ENCODE data around the gene VAMP7. TPM values are rescaled to one million over a fixed set of nuclear protein-coding genes. Genes with fewer than 3 reads are reported as not detected.
A peak's percentile ranks its signal among the peaks of the same experiment; 100 is the strongest.
"Not testable (repeated sequence)": the region's sequence is repeated elsewhere in the genome, so short reads cannot be mapped to it uniquely, and the experiment has no call there.

The VAMP7 gene, protein sequence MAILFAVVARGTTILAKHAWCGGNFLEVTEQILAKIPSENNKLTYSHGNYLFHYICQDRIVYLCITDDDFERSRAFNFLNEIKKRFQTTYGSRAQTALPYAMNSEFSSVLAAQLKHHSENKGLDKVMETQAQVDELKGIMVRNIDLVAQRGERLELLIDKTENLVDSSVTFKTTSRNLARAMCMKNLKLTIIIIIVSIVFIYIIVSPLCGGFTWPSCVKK
- 20.3 TPM for polyA plus RNA-seq (2012; ENCODE audit: low read depth, missing spikeins)

DNA sequence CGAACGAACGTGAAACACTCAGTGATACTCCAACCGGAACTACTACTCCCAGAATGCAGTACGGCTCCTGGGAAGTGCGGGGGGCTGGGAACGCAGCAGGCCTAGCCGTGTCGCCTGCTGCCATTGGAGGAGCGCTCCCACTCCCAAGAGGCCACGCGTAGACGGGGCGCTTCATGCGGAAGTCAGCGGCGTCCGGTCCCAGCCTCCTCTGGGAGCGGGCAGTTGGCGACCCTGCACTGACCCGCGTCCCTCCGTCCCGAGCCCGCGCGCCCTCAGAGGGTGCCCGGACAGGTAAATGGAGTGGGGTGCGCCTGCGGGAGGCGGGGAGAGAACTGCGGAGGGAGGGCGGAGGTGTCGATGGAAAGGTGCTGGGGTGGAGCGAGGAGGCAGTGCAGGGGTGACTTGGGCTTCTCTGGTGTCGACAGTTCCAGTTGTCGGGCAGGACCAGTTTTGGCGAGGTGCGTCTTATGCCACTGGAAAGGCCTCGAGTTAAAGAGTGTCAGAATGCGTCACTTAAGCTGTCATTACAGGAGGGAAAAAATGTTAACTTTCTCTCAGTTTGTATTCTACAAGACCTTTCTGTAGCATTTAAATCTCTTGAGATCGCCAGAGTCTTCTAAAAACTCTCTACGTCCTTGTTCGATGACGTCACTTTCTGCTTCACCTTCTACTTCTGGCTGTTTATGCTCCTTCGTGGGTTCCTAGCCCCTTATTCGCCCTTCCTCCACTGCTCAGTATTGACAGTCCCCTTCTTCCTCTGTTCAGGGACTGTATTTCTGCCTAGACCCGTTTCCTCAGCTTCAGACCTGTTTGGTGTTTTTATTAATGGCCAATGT lies at the start of gene VAMP7:
Gene VAMP7, plus strand, starts transcription at position 188 of the 836 bp plus-strand sequence. CDS start 8,122 bp downstream, outside the sequence.
- FAIRE-seq (peak; percentile 98), DNase-seq (ENCODE audit: insufficient read length, low spot score) (peak; percentile 53)
- TF ChIP-seq POLR2AphosphoS5 (IDR thresholded peaks at IDR 0.05; ENCODE audit: low read depth, low read length) (peak; percentile 78), POLR2A (IDR thresholded peaks at IDR 0.05; ENCODE audit: low read depth, low read length) (peak; percentile 80), PAX5 (IDR thresholded peaks at IDR 0.05; ENCODE audit: insufficient read depth, low read length, severe bottlenecking) (no peak), POU2F2 (IDR thresholded peaks at IDR 0.05; ENCODE audit: low read depth, low read length) (0 out of 2 replicates have a peak, but pooled peaks have one; percentile 35), TAF1 (IDR thresholded peaks at IDR 0.05; ENCODE audit: low read depth, low read length) (0 out of 2 replicates have a peak, but pooled peaks have one; percentile 22), SPI1 (IDR thresholded peaks at IDR 0.05; ENCODE audit: low read depth, low read length) (peak; percentile 11; the same call in 1 of the 2 replicates)

GRCh38 chrX:155841232-155841631 lies 39.9 kb upstream of the VAMP7 start:
- TF ChIP-seq TAF1 (IDR thresholded peaks at IDR 0.05; ENCODE audit: low read depth, low read length) = no peak
- TF ChIP-seq POLR2AphosphoS5 (IDR thresholded peaks at IDR 0.05; ENCODE audit: low read depth, low read length) = no peak
- TF ChIP-seq POU2F2 (IDR thresholded peaks at IDR 0.05; ENCODE audit: low read depth, low read length) = no peak
- TF ChIP-seq POLR2A (IDR thresholded peaks at IDR 0.05; ENCODE audit: low read depth, low read length) = no peak
- TF ChIP-seq PAX5 (IDR thresholded peaks at IDR 0.05; ENCODE audit: insufficient read depth, low read length, severe bottlenecking) = no peak
- no peak for TF ChIP-seq SPI1 (IDR thresholded peaks at IDR 0.05; ENCODE audit: low read depth, low read length)
- FAIRE-seq (no peak), DNase-seq (ENCODE audit: insufficient read length, low spot score) (no peak)

DNA sequence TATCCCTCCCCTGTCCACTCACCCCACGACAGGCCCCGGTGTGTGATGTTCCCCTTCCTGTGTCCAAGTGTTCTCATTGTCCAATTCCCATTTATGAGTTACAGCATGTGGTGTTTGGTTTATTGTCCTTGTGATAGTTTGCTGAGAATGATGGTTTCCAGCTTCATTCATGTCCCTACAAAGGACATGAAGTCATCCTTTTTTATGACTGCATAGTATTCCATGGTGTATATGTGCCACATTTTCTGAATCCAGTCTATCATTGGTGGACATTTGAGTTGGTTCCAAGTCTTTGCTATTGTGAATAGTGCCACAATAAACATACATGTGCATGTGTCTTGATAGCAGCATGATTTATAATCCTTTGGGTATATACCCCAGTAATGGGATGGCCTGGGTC lies 29.4 kb upstream of the VAMP7 start:
- not testable (repeated sequence) for FAIRE-seq; DNase-seq (ENCODE audit: insufficient read length, low spot score)

DNA sequence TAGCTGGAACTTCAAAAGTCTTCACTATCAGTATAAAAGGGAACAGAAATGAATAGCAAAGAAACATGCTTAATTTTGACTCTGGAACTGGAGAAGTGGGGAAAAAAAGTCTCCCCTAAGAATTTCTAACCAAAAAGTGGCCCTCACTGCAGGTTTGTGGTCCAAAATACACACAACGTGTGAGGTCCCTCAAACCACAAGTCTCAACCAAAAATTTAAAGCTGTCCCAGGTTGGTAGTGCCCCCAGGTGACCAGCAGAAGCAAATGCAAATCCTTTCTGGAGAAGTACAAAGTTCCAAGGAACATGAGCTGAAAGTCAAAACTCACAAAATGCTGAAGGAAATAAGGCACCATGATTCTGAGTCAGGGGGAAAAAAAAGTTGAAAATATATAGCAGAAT lies 23.6 kb upstream of the VAMP7 start:
- DNase-seq (ENCODE audit: insufficient read length, low spot score) = no peak
- FAIRE-seq = no peak
- TF ChIP-seq POLR2A (IDR thresholded peaks at IDR 0.05; ENCODE audit: low read depth, low read length) (no peak), TAF1 (IDR thresholded peaks at IDR 0.05; ENCODE audit: low read depth, low read length) (no peak), POU2F2 (IDR thresholded peaks at IDR 0.05; ENCODE audit: low read depth, low read length) (no peak), POLR2AphosphoS5 (IDR thresholded peaks at IDR 0.05; ENCODE audit: low read depth, low read length) (no peak), SPI1 (IDR thresholded peaks at IDR 0.05; ENCODE audit: low read depth, low read length) (no peak), PAX5 (IDR thresholded peaks at IDR 0.05; ENCODE audit: insufficient read depth, low read length, severe bottlenecking) (no peak)

DNA sequence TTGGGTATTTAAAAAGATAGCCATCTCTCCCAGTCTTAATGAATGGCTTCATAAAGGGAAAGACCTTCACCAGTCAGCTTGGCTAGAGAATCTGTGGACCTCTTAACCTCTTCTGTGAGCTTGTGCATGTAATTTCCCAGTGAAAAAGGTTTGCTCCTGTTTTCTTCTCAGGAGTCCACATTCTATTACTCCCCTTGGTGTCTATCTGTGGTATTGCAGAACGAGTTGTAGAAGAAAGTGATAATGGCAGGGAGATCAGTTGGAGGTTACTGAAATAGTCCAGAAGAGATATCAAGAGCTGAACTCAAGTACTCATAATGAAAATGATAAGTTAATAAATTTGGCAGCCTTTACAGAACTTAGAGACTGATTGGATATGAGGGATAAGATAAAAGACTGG lies 16.5 kb upstream of the VAMP7 start:
- DNase-seq (ENCODE audit: insufficient read length, low spot score) (no peak), FAIRE-seq (no peak)
- TF ChIP-seq SPI1 (IDR thresholded peaks at IDR 0.05; ENCODE audit: low read depth, low read length) (no peak), POU2F2 (IDR thresholded peaks at IDR 0.05; ENCODE audit: low read depth, low read length) (no peak), POLR2AphosphoS5 (IDR thresholded peaks at IDR 0.05; ENCODE audit: low read depth, low read length) (no peak), TAF1 (IDR thresholded peaks at IDR 0.05; ENCODE audit: low read depth, low read length) (no peak), PAX5 (IDR thresholded peaks at IDR 0.05; ENCODE audit: insufficient read depth, low read length, severe bottlenecking) (no peak), POLR2A (IDR thresholded peaks at IDR 0.05; ENCODE audit: low read depth, low read length) (no peak)

GRCh38 chrX:155865193-155865592 lies 16.0 kb upstream of the VAMP7 start:
- no peak for FAIRE-seq
- TF ChIP-seq POLR2AphosphoS5 (IDR thresholded peaks at IDR 0.05; ENCODE audit: low read depth, low read length) = no peak
- TF ChIP-seq PAX5 (IDR thresholded peaks at IDR 0.05; ENCODE audit: insufficient read depth, low read length, severe bottlenecking) = no peak
- no peak for TF ChIP-seq POLR2A (IDR thresholded peaks at IDR 0.05; ENCODE audit: low read depth, low read length)
- no peak for TF ChIP-seq TAF1 (IDR thresholded peaks at IDR 0.05; ENCODE audit: low read depth, low read length)
- TF ChIP-seq SPI1 (IDR thresholded peaks at IDR 0.05; ENCODE audit: low read depth, low read length) = no peak
- TF ChIP-seq POU2F2 (IDR thresholded peaks at IDR 0.05; ENCODE audit: low read depth, low read length) = no peak
- no peak for DNase-seq (ENCODE audit: insufficient read length, low spot score)

DNA sequence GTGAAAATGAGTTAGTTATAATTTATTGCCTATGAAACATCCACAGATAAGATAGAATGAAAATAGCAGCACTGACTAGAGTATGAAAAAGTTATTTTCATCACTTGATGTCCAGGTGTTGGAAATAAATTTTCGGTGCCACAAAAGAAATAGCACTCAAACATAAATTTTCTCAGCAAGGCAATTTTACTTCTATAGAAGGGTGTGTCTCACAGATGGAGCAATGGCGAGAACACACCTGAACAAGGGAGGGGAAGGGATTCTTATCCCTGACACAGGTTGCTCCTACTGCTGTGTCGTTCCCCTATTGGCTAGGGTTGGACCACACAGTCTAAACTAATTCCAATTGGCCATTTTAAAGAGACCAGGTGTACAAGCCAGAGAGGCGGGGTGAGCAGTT lies 13.3 kb upstream of the VAMP7 start:
- DNase-seq (ENCODE audit: insufficient read length, low spot score) (no peak), FAIRE-seq (no peak)
- no peak for TF ChIP-seq SPI1 (IDR thresholded peaks at IDR 0.05; ENCODE audit: low read depth, low read length)
- TF ChIP-seq POU2F2 (IDR thresholded peaks at IDR 0.05; ENCODE audit: low read depth, low read length) = no peak
- no peak for TF ChIP-seq PAX5 (IDR thresholded peaks at IDR 0.05; ENCODE audit: insufficient read depth, low read length, severe bottlenecking)
- no peak for TF ChIP-seq POLR2A (IDR thresholded peaks at IDR 0.05; ENCODE audit: low read depth, low read length)
- TF ChIP-seq POLR2AphosphoS5 (IDR thresholded peaks at IDR 0.05; ENCODE audit: low read depth, low read length) = no peak
- no peak for TF ChIP-seq TAF1 (IDR thresholded peaks at IDR 0.05; ENCODE audit: low read depth, low read length)

DNA sequence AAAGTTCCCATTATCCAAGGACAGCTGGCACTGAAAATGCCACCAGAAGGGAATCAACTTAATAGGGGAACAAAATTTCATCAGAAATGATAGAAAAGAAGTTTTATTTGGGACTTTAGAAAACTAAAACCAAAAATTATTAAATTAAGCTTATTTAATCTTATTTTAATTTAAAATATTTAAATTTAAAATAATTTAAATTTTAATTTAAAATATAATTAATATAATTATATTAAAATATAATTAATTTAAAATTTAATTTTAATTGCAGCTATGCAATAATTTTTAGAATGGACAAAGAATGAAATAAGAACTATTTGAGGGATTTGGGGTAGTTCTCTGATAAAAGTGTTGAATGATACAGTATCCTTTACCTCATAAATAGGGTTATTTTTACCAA lies 10.2 kb upstream of the VAMP7 start:
- no peak for FAIRE-seq
- TF ChIP-seq POLR2A (IDR thresholded peaks at IDR 0.05; ENCODE audit: low read depth, low read length) = no peak
- TF ChIP-seq SPI1 (IDR thresholded peaks at IDR 0.05; ENCODE audit: low read depth, low read length) = no peak
- TF ChIP-seq TAF1 (IDR thresholded peaks at IDR 0.05; ENCODE audit: low read depth, low read length) = no peak
- no peak for TF ChIP-seq POLR2AphosphoS5 (IDR thresholded peaks at IDR 0.05; ENCODE audit: low read depth, low read length)
- no peak for TF ChIP-seq POU2F2 (IDR thresholded peaks at IDR 0.05; ENCODE audit: low read depth, low read length)
- no peak for TF ChIP-seq PAX5 (IDR thresholded peaks at IDR 0.05; ENCODE audit: insufficient read depth, low read length, severe bottlenecking)
- no peak for DNase-seq (ENCODE audit: insufficient read length, low spot score)

GRCh38 chrX:155871934-155872333 lies 9.2 kb upstream of the VAMP7 start:
- TF ChIP-seq SPI1 (IDR thresholded peaks at IDR 0.05; ENCODE audit: low read depth, low read length) = no peak
- no peak for TF ChIP-seq POLR2A (IDR thresholded peaks at IDR 0.05; ENCODE audit: low read depth, low read length)
- TF ChIP-seq POLR2AphosphoS5 (IDR thresholded peaks at IDR 0.05; ENCODE audit: low read depth, low read length) = no peak
- no peak for TF ChIP-seq PAX5 (IDR thresholded peaks at IDR 0.05; ENCODE audit: insufficient read depth, low read length, severe bottlenecking)
- no peak for TF ChIP-seq TAF1 (IDR thresholded peaks at IDR 0.05; ENCODE audit: low read depth, low read length)
- TF ChIP-seq POU2F2 (IDR thresholded peaks at IDR 0.05; ENCODE audit: low read depth, low read length) = no peak
- DNase-seq (ENCODE audit: insufficient read length, low spot score) = no peak
- FAIRE-seq = no peak
